Effector CD4-positive, alpha-beta T cell (primary cell): ENCODE measurements around the gene TCERG1L.

Experiments
- DNase-seq: peaks from one replicate; pipeline ENCODE4 v3.0.0-alpha.2; 2020

The TCERG1L gene

DNA sequence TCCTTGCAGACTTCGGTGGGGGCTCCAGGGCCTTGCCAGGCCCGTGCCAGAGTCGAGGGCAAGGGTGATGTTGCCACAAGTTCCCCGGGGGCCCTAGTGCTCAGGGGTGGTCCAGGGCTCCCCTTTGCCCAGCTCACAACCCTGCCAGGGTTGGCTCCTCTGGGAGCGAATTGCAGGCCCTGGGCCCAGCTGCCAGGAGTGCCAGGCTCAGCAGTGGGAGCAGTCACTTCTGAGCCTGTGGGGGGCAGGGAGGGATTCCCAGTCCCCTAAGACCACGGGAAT is 43.8 kb downstream of the TCERG1L start:
- DNase-seq = no peak

DNA sequence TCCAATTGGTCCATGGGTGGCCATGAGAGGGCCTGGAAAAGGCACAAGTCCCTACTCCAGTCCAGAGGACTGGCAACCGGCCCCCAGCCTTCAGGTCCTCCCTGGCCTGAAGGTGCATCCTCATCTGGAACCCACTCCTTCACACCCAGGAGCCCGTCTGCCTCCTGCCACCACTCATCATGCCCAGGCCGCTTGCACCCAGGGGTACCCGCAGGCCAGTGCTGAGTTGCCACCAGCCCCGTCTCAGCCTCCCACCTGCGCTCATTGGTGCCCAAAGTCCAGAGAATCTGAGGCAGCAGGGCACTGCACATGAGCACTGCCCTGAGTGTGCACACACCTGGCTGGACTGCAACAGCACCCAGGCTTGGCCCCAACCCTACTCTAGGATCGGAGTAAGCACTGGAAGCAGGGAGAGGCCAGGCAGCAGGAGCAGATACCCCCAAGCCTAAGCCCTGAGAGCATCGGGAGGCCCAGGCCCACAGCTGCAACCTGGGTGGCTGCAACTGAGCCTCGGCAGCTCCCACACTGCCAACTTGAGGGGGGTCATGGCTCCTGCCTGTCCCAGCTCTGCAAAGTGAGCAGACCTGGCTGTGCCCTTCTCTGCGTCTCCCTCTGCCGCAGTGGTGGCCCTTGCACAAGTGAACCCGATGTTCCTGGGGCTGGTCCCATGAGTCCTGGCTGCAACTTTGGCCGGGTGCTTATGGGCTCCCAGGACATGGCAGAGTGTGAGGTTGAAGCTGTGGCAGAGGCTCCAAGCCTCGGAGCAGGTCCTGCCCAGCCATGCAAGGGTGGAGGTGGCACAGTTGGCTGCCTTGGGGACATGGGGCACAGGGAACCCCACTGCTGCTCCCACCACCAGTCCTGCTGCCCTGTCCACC is 44.3 kb downstream of the TCERG1L start:
- DNase-seq = no peak

DNA sequence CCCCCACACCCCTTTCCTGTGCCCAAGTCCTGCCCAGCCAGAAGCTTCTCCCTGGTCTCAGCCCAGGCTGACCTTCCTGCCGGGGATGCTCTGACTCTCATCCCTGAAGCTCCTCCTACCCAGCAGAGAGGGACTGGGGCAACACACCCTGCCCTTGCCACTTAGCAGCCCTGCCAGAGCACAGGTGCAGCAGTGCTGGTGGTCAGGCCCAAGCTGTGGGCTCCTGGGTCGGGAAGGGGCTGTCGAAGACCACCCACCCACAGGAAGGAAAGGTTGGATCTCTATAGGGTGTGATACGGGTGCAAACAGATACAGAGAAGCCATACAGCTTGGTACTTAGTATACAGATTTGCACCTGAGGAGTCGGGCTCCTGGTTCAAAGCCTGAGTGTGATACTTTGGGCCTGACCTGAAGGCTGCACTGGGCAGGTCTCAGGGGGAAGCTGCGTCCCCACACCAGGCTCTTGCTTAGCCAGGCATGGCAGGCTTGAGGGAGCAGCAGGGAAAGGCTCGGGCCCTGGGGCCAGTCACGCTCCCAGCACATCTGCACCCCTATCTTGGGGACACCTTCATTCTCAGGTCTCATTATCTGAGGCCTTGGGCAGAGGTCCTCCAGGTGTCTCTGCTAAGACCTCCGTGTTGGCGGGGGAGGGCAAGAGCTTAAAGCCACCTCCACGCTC is 47.3 kb downstream of the TCERG1L start:
- no peak for DNase-seq

DNA sequence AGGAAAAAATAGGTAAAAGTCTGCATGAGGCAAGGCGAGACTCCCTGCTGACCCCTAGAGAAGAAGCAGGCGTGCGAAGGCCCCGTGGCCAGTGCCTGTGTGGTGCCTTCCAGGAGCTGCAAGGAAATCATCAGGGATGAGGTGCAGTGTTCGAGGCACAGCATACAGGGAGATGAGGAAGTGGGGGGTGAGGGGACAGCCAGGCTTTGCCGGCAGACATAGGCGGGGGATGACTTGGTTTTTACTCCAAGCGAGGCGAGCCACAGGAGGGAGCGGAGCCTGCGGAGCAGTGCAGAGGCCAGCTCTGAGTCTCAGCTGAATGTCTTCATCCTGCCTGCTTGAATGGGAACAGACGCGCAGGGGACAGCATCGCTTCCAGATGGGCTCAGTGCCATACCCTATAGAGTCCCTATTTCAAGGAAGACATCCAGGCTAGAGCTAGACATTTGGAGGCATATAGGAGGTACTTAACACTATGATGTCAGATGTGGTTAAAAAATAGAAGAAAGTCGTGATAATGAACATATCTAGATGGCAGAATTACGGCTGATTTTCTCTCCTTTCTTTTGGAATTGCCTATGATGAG is 49.5 kb downstream of the TCERG1L start:
- no peak for DNase-seq

- no peak for DNase-seq
These were observed 50.9 kb downstream of the TCERG1L start for GRCh38 chr10:131260452-131261211.

DNA sequence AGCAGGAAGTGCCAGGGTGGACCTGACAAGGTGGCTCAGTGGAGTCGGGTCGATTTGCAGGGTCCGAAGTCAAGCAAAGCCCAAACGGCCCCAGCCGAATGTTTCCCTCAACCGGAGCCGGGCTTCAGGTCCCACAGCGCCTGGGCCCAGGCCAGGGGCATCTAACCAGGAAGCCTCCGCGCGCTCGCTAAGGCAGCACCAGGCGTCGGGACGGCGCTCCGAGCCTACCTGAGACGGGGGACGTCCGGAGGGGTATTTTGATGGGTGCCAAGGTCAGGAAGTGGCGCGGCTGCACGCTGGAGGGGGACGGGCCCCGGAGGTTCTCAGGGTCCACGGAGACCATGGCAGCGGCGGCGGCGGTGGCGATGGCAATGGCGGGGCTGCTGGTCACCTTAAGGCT is 51.5 kb downstream of the TCERG1L start:
- no peak for DNase-seq

DNA sequence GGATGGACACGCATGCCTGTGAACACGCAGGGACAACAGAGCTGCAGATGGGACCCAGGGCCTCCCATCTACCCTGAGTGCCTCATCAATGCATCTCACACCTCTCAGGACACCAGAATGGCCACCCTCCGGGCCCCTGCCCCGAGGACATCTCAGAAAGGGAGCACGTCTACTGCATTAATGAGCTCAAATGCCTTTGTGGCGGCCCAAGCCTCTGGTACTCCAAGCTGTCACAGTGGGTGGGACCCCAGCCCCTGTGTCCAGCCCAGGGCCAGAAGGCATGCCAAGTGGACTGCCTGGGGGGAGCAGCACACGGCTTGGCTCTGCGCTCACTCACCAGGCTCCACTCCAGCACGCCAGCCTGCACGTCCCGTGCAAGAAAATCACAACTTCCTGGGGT is 52.0 kb downstream of the TCERG1L start:
- DNase-seq = no peak

- DNase-seq = no peak
These were observed 53.3 kb downstream of the TCERG1L start for GRCh38 chr10:131258256-131258655.

DNA sequence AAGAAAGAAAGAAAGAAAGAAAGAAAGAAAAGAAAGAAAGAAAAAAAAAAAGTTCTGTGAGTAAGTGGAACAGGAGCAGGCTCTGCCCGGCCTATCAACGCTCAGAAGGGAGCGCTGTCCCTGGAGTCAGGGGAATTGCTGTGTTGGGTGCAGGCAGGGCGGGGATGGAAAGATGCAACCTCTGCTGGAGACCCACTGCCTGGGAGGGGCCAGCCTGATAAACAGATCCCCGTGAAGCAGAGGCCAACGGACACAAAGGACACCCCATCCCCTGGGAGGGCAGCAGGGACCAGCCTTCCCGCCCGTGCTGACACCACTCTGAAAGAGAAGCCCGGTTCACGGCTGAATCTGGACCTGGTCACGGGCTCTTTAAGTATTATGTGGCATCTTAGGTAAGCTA is 54.5 kb downstream of the TCERG1L start:
- DNase-seq = no peak

GRCh38 chr10:131254859-131255252 is 56.7 kb downstream of the TCERG1L start:
- DNase-seq = no peak

DNA sequence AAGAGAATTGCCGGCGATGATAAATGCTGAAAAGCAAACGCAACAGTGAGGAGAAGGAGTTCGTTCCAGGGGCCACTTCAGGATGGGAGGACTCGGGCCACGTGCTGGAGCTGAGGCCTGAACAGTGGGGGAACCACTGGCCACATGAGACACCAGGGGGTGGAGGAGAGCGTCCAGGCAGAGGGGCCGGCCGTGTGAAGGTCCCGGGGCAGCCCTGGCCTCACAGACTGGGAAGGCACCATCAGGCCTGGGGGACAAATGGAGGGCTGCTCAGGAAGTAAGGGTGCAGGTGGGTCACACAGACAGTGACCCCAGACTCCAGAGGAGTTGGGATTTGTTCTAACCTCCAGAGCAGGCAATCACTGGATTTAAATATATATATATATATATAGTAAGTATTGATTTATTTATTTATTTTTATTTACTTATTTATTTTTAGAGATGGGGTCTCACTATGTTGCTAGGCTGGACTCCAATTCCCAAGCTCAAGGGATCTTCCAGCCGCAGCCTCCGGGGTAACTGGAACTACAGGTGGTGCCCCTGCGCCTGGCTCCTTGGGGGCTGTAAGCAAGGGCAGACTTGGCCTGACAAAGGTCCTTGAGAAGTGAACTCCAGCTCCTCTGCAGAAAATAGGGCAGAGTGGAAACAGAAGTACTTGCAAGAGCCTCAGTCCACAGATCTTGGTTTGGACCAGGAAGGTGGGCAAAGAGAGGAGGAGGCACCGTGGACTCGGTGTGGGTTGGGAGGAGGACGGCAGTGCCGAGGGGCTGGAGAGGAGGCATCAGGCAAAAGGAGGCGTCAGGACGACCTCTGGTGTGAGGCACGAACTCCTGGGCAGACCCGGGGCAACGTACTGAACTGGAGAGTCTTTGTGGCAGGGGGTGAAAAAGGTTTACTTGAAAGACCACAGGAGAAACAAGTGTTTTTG is 57.3 kb downstream of the TCERG1L start:
- no peak for DNase-seq

DNA sequence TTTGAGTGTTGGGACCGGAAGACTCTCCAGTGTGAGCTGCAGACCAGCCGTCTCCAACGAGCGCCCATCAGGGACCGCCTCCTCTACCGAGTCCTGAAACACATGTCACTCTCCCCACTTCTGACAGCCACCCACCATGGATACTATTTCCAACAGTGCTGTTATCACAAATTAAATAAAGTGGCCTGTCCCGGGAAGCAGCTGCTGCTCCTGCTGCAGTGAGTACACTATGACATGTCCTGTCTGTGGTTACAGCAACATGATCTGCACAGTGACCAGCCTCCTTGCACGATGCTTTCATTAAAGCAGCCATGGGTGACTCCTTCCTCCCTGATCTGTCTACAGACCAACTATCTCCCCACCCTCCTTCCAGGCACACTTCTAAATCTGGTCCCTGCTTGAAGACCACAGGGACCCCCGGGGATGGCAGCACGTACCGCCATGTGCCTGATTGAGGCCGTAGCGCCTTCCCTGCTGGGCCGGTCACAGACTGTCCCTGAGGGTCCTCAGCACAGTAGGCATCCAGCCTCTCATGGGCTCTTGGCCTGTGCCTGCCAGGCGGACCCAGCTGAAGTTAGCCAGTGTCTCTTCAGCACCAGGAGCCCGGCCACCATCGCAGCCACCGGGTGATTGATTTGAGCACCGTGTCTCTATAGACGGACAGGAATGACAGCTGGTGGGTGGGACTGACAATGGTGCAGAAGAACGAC is 58.8 kb downstream of the TCERG1L start:
- DNase-seq = no peak

GRCh38 chr10:131251146-131251541 is 60.4 kb downstream of the TCERG1L start:
- DNase-seq = no peak

DNA sequence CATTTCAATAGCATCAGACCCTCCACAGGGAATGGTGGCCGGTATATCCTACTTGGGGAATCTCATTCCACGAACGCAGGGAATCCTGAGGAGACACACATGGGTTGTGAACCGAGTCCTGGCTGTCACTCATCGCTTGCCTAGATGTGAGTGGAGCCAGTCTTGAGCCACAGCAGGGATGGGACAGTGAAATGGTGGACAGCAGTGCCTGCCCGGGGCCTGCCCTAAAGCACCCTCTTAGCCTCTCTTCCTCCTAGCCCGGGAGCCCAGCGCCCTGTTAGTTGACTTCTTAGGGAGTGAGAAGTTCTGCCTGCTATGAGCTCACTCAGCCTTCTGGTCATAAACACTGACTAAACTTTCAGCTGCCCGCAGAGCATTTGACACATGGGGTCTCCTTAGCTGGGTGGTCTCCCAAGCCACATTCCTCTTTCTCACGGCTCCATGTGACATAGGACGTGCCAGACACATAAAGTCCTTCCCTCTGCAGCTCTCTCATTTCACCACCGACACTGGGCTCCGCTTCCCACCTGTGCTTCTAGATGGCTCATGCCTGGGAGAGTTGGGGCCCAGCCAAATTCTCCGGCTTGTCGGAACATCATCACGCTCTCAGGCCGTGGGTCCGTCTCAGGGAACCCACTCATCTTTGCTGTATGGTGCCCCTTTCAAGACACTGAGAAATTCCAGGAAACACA is 60.9 kb downstream of the TCERG1L start:
- DNase-seq = no peak

DNA sequence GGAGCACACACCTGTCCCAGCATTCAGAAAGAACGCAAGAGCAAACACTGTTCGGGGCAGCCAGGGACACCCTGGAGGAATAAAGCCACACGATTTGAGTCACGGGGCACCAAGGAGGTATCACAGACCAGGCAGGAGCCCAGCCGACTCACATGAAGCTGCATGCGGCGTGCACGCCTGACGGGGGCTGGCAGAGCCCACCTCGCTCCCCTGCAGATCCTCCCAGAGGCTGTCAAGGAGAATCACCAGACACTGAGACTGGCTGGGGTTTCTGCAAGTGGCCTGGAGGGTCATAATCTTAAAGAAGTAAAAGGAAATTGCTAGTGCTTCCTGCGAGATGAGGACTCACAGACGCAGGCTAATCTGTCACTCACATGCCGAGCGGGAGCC is 61.6 kb downstream of the TCERG1L start:
- DNase-seq = no peak

DNA sequence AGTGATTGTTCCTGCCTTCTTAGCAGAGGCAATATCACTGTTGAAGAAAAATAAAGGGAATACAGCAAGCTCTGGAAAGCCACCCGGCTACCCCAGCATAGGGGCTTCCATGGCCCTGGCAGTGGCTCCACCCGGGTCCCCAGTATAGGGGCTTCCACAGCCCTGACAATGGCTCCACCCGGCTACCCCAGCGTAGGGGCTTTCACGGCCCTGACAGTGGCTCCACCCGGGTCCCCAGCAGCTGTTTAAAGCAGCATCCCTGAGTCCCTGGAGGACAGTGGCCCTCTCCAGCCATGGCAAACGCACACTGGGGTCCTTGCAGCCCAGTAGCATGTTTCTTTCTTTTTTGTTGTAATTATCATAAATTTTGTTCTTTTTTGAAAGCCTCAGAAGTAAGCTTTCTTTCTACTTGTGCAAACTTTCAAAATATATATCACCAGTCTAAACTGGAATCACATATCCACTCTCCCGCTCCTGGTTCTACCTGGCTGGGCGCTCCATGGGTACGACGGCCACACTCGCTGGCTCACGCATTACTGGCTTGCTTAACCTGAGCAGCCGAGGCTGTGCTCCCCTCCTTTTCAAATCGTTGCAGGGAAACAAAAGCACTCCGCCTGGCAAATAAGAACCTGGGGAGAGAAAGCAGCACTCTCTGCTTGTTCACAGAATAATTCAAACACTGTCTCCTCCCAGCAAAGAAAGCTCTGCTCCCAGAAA is 62.1 kb downstream of the TCERG1L start:
- DNase-seq = no peak

- no peak for DNase-seq
These were observed 63.0 kb downstream of the TCERG1L start for GRCh38 chr10:131248376-131249165.

DNA sequence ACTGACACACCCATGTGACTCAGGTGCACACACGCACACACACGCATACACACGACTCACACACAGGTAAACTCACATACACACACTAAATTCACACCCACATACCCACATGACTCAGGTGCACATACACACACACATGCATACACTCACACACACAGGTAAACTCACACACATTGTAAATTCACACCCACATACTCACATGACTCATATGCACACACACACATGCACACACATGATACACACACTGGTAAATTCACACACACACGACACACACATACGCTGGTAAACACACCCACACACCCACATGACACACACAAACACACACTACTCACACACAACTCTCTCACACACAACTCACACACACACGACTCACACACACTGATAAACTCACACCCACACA is 63.6 kb downstream of the TCERG1L start:
- DNase-seq = no peak

DNA sequence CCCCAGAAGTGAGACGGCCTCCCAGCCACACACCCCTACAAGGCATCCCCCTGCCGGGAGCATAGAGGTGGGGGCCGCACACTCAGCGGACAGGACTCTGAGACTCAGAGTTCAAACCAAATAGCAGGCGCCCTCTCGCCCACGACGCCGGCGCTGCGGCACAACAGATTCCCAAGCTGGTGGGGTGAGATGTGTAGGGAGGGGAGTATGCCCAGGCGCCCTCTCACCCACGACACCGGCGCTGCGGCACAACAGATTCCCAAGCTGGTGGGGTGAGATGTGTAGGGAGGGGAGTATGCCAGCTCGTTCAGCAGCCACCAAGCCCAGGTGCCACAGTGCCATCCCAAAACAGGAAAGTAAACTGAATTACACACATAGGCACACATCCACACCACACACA is 64.7 kb downstream of the TCERG1L start:
- DNase-seq = no peak

GRCh38 chr10:131246089-131246488 is 65.4 kb downstream of the TCERG1L start:
- DNase-seq = no peak
